IMR-90 (cell line): ENCODE measurements around the gene CFAP299. TPM values are rescaled to one million over a fixed set of nuclear protein-coding genes. Genes with fewer than 3 reads are reported as not detected.
A peak's percentile ranks its signal among the peaks of the same experiment; 100 is the strongest.

ENCODE experiments used
- ATAC-seq: fragments of 200-7000 bp; cut with Tn5 transposase; 2 replicates; pipeline ENCODE4 v1.9.1; 2020; ENCODE audit warnings: low read depth, mild to moderate bottlenecking, moderate library complexity
- BruUV-seq: library from RNA; stranded (reverse); fragments of 400-500 nt; replicated peaks from 2 replicates; lab custom pipeline; 2021; lab: Mats Ljungman, UMichigan
- CTCF ChIA-PET: fragments of 300-600 bp; formaldehyde crosslinking; extraction: SDS; loops from one replicate; lab custom pipeline; 2021; ENCODE audit warnings: antibody characterized with exemption; lab: Yijun Ruan, JAX
- POLR2A ChIA-PET: fragments of 300-600 bp; sonication (Branson Sonifier 250); formaldehyde crosslinking; loops from one replicate; lab custom pipeline; 2022; ENCODE audit warnings: antibody characterized with exemption; ENCODE audit not compliant: unreplicated experiment; lab: Charles Lee
- DNase-seq: peaks from one replicate; pipeline ENCODE4 v3.0.0; 2013
- H2AFZ ChIP-seq: replicated peaks from 2 replicates; pipeline ENCODE3; 2013; ENCODE audit warnings: low read length, mild to moderate bottlenecking; ENCODE audit not compliant: poor library complexity
- H2AK5ac ChIP-seq: 2 replicates; pipeline ENCODE4 v1.6.1; 2013; ENCODE audit warnings: low read depth, low read length, inconsistent platforms
- H2AK9ac ChIP-seq: replicated peaks from 2 replicates; pipeline ENCODE3; 2013; ENCODE audit warnings: mild to moderate bottlenecking, low read depth, low read length, moderate library complexity; ENCODE audit not compliant: poor library complexity
- H2BK120ac ChIP-seq: 2 replicates; pipeline ENCODE4 v1.6.1; 2013; ENCODE audit warnings: low read depth, low read length, inconsistent platforms
- H2BK15ac ChIP-seq: 3 replicates; pipeline ENCODE4 v1.6.1; 2013; ENCODE audit warnings: low read depth, low read length, inconsistent platforms
- H2BK20ac ChIP-seq: 2 replicates; pipeline ENCODE4 v1.6.1; 2013; ENCODE audit warnings: low read depth, mild to moderate bottlenecking, inconsistent platforms, low read length, moderate library complexity
- H2BK5ac ChIP-seq: 2 replicates; pipeline ENCODE4 v1.6.1; 2013; ENCODE audit warnings: mild to moderate bottlenecking, low read depth, low read length, inconsistent platforms; ENCODE audit not compliant: poor library complexity, severe bottlenecking
- H3K14ac ChIP-seq: replicated peaks from 2 replicates; pipeline ENCODE4 v1.6.1; 2013; ENCODE audit warnings: low read depth, low read length, inconsistent platforms
- H3K18ac ChIP-seq: 2 replicates; pipeline ENCODE4 v1.6.1; 2013; ENCODE audit warnings: low read depth, low read length, control low read depth
- H3K23ac ChIP-seq: 2 replicates; pipeline ENCODE4 v1.6.1; 2013; ENCODE audit warnings: low read depth, low read length, inconsistent platforms
- H3K27ac ChIP-seq: 2 replicates; pipeline ENCODE4 v1.5.1; 2013; ENCODE audit warnings: mild to moderate bottlenecking, control low read depth, low read length; ENCODE audit not compliant: insufficient read depth
- H3K27me3 ChIP-seq: 2 replicates; pipeline ENCODE4 v1.6.1; 2013; ENCODE audit warnings: low read length; ENCODE audit not compliant: control insufficient read depth, insufficient read depth
- H3K36me3 ChIP-seq: 2 replicates; pipeline ENCODE4 v1.6.1; 2013; ENCODE audit warnings: low read length, mixed read lengths; ENCODE audit not compliant: control insufficient read depth, insufficient read depth
- H3K4ac ChIP-seq: 2 replicates; pipeline ENCODE4 v1.6.1; 2013; ENCODE audit warnings: low read depth, low read length, inconsistent platforms
- H3K4me1 ChIP-seq: 2 replicates; pipeline ENCODE4 v1.6.1; 2013; ENCODE audit warnings: low read length, mixed read lengths; ENCODE audit not compliant: control insufficient read depth, insufficient read depth
- H3K4me2 ChIP-seq: 2 replicates; pipeline ENCODE4 v1.6.1; 2013; ENCODE audit warnings: low read depth, mild to moderate bottlenecking, control low read depth, low read length, moderate library complexity
- H3K4me3 ChIP-seq: 2 replicates; pipeline ENCODE4 v1.5.1; 2013; ENCODE audit warnings: low read depth, mild to moderate bottlenecking, control low read depth, low read length, moderate library complexity; ENCODE audit not compliant: insufficient read depth
- H3K56ac ChIP-seq: 2 replicates; pipeline ENCODE4 v1.6.1; 2013; ENCODE audit warnings: low read length, inconsistent platforms; ENCODE audit not compliant: insufficient read depth; ENCODE audit errors: extremely low read depth
- H3K79me1 ChIP-seq, 2 experiments: 2 replicates each; pipeline ENCODE4 v1.6.1; 2013; ENCODE audit warnings: low read length in 2 of 2, inconsistent platforms in 1 of 2, low read depth in 1 of 2
- H3K9ac ChIP-seq: 2 replicates; pipeline ENCODE4 v1.6.1; 2013; ENCODE audit warnings: low read depth, low read length, control low read depth
- H3K9me1 ChIP-seq: 2 replicates; pipeline ENCODE4 v1.6.1; 2013; ENCODE audit warnings: low read length, inconsistent platforms; ENCODE audit not compliant: insufficient read depth
- H3K9me3 ChIP-seq: 2 replicates; pipeline ENCODE4 v1.6.1; 2013; ENCODE audit warnings: low read length; ENCODE audit not compliant: control insufficient read depth, insufficient read depth
- H4K20me1 ChIP-seq: 2 replicates; pipeline ENCODE4 v1.6.1; 2013; ENCODE audit warnings: low read length, inconsistent platforms; ENCODE audit not compliant: insufficient read depth
- H4K5ac ChIP-seq: 2 replicates; pipeline ENCODE4 v1.6.1; 2013; ENCODE audit warnings: mild to moderate bottlenecking, low read depth, low read length, control low read depth
- H4K8ac ChIP-seq, 2 experiments: 2 replicates each; pipeline ENCODE4 v1.6.1; 2013; ENCODE audit warnings: low read depth in 2 of 2, low read length in 2 of 2, control low read depth in 1 of 2, inconsistent platforms in 1 of 2
- H4K91ac ChIP-seq: 2 replicates; pipeline ENCODE4 v1.6.1; 2013; ENCODE audit warnings: low read depth, low read length, inconsistent platforms; ENCODE audit not compliant: insufficient read depth
- CEBPB ChIP-seq: IDR thresholded peaks from 2 replicates; pipeline ENCODE4 v1.6.1; 2012; ENCODE audit warnings: low read depth, low read length, improper control_type of control experiment
- MXI1 ChIP-seq: IDR thresholded peaks from 2 replicates; pipeline ENCODE4 v1.6.1; 2012; ENCODE audit warnings: low read depth, mild to moderate bottlenecking, low read length, moderate library complexity, borderline replicate concordance
- WGBS, 2 experiments: methylation state at CpG; one replicate each; pipeline versions ENCODE4 v1.1.5 to v1.1.7; 2013; ENCODE audit warnings: missing lambda C conversion rate in 2 of 2; ENCODE audit not compliant: insufficient read length in 1 of 2; ENCODE audit errors: extremely low coverage in 2 of 2; 5-methylcytosine and 5-hydroxymethylcytosine counted together
- dilution Hi-C: fragments of 300-500 bp; cut with HindIII; formaldehyde crosslinking; loops from one replicate; pipeline ENCODE4 v1.14.3; 2018; ENCODE audit warnings: low sequenced_read_pairs; ENCODE audit not compliant: unreplicated experiment
- in situ Hi-C: fragments of 300-500 bp; cut with MboI; formaldehyde crosslinking; loops from 3 replicates; pipeline ENCODE4 v1.14.3; 2019; ENCODE audit warnings: low sequenced_read_pairs, inconsistent platforms, mixed read lengths
- intact Hi-C: fragments of 100-400 bp; cut with micrococcal nuclease; formaldehyde crosslinking; loops from 2 replicates; pipeline ENCODE4 v1.10.0; 2022
- polyA plus RNA-seq, 3 experiments: library from polyadenylated mRNA; depleted of rRNA; stranded (reverse); fragments of >200 nt; gene quantifications; 2 replicates each; pipeline ENCODE4 v1.2.3, GENCODE V29; 2012; ENCODE audit warnings: low replicate concordance in 1 of 3
- total RNA-seq: library from RNA; depleted of rRNA; stranded (reverse); fragments of >200 nt; gene quantifications from 2 replicates; pipeline ENCODE4 v1.2.3, GENCODE V29; 2012

The CFAP299 gene
- total and polyA plus RNA-seq, 2 of the 4 experiments (the other 2 are of a cell fraction) = 1.0 to 1.1 TPM

- Histone ChIP-seq H3K79me1 (peaks cover 3 to 32% of the 10 kb centered on the region in 2 experiments; a peak in 3 of 4 replicates), H2AFZ (no peak overlapping the region), H2BK120ac (no peak overlapping the region), H3K9me3 (no peaks in the 10 kb centered on the region), H3K23ac (no peak overlapping the region), H3K56ac (no peak overlapping the region), H3K27ac (no peak overlapping the region), H3K18ac (no peak overlapping the region), H3K4me1 (peaks cover 12% of the 10 kb centered on the region), H4K20me1 (no peaks in the 10 kb centered on the region), H2BK15ac (no peak overlapping the region), H2BK20ac (no peak overlapping the region), H3K14ac (no peak overlapping the region), H3K27me3 (no peaks in the 10 kb centered on the region), H4K8ac (no peak overlapping the region), H3K9me1 (peaks cover 3% of the 10 kb centered on the region; the same call in 1 of the 2 replicates), H3K9ac (no peak overlapping the region), H4K5ac (no peak overlapping the region), H2AK9ac (no peak overlapping the region), H3K36me3 (no peaks in the 10 kb centered on the region), H3K4me2 (no peak overlapping the region), H4K91ac (no peak overlapping the region), H2BK5ac (no peak overlapping the region), H3K4me3 (no peak overlapping the region), H2AK5ac (peak overlapping the region; percentile 84; the same call in 1 of the 2 replicates), H3K4ac (no peak overlapping the region)
- DNase-seq (no peak), ATAC-seq (no peak)
- dilution Hi-C loops (no loop called here), intact Hi-C loops (no loop called here), in situ Hi-C loops (no loop called here)
- CTCF ChIA-PET = interaction anchor here (1.9 kb wide), 1 partner anchor 12 kb away, joined by 6 read pairs; no protein-coding TSS in a partner anchor
- no CpG with 5 or more reads among the region's 3 CpGs for WGBS, 2 experiments
- TF ChIP-seq MXI1 (no peak), CEBPB (peak; percentile 33; the same call in 1 of the 2 replicates)
- no TSS peak for BruUV-seq
- POLR2A ChIA-PET = interaction anchor here (0.6 kb wide), 1 partner anchor 16 kb away, joined by 3 read pairs; no protein-coding TSS in a partner anchor
Observed at GRCh38 chr4:80311130-80311529, 24.4 kb upstream of the CFAP299 start.
